Measurements from ENCODE around the gene KBTBD12.

The KBTBD12 gene

DNA sequence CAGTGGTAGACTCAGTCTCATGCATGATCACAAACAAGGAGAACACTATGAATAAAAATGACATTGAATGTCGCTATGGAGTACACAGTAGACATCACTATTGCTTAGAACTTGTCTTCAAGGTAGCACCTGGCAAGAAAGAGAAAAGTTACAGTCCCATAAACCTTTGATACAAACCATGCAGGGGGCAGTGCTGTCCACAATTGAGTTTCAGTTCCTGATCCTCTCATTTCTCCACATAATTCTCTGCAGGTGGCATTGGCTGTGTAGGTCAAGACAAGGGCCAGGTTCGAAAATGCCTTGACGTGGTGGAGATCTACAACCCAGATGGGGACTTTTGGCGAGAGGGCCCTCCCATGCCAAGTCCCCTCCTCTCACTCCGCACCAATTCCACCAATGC lies 47.9 kb downstream of the KBTBD12 start:
- TF ChIP-seq, protein P1, sequence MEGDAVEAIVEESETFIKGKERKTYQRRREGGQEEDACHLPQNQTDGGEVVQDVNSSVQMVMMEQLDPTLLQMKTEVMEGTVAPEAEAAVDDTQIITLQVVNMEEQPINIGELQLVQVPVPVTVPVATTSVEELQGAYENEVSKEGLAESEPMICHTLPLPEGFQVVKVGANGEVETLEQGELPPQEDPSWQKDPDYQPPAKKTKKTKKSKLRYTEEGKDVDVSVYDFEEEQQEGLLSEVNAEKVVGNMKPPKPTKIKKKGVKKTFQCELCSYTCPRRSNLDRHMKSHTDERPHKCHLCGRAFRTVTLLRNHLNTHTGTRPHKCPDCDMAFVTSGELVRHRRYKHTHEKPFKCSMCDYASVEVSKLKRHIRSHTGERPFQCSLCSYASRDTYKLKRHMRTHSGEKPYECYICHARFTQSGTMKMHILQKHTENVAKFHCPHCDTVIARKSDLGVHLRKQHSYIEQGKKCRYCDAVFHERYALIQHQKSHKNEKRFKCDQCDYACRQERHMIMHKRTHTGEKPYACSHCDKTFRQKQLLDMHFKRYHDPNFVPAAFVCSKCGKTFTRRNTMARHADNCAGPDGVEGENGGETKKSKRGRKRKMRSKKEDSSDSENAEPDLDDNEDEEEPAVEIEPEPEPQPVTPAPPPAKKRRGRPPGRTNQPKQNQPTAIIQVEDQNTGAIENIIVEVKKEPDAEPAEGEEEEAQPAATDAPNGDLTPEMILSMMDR (conservative IDR thresholded peaks at IDR 0.05; ENCODE audit: low read depth) = no peak
- POLR2A ChIA-PET (ENCODE audit: low non-redundant PET) = no interaction called here
- DNase-seq (ENCODE audit: low spot score) = no peak
- no peak overlapping the region for H3K27ac ChIP-seq
- CTCF ChIA-PET = no interaction called here

DNA sequence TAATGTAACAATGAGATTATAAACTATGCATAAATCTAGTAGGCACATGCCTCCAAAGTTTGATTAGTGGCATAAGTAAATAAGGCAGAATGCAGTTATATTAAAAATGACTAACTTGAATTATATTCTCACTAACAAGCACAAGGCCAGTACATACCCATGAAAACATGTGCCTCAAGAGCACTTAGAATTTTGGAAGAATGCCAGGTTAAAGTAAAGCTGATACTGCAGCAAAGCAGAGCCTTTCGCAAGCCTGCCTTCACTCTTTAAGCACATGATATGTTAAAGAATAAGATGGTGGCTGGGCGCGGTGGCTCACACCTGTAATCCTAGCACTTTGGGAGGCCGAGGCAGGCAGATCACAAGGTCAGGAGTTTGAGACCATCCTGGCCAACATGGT lies 49.0 kb downstream of the KBTBD12 start:
- H3K27ac ChIP-seq = no peak overlapping the region
- ChIA-PET POLR2A (ENCODE audit: low non-redundant PET) (interaction anchor here (0.7 kb wide), 1 partner anchor 136 kb away, joined by 4 read pairs; no protein-coding TSS in a partner anchor), CTCF (no interaction called here)
- TF ChIP-seq, protein P1 (conservative IDR thresholded peaks at IDR 0.05; ENCODE audit: low read depth) = no peak
- no peak for DNase-seq (ENCODE audit: low spot score)

DNA sequence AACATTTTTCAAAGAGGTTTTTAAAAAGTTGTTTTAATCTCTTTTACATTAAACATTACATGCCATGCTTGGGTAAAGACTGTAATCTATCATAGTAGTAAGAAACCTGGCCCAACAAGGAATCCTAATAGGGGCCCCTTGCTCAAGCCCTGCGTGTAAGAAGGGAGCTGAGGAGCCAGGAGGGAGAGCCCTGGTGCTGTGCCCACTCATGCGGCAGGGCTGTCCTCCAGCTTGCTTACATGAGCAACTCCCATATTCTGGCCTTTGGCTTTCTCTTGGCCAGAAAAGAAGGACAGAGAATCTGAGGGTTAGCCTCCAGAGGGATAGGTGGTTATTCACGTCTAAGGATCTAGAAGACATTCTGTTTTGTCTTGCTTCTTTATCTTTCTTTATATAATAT lies 49.8 kb downstream of the KBTBD12 start:
- no peak overlapping the region for H3K27ac ChIP-seq
- POLR2A ChIA-PET (ENCODE audit: low non-redundant PET) = no interaction called here
- TF ChIP-seq, protein P1 (conservative IDR thresholded peaks at IDR 0.05; ENCODE audit: low read depth) = no peak
- CTCF ChIA-PET = no interaction called here
- no peak for DNase-seq (ENCODE audit: low spot score)

DNA sequence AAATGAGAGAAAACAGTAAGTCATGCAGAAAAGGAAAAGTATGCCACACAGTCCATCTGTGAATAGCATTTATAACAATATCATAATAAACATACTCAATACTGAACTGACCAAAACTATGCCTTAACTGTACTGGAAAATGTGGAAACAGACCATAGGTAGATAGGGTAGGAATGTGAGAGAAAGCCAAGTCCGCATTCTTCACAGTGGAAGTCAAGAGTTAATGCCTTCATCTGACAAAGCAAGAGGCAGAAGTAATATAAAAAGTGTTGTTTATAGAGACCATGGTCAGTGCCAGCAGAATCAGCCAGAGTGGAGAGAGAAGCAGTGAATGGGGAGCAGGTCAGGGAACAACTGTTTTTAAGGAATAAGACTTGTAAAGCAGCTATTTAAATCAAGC lies 52.3 kb downstream of the KBTBD12 start:
- POLR2A ChIA-PET (ENCODE audit: low non-redundant PET) = no interaction called here
- CTCF ChIA-PET = no interaction called here

DNA sequence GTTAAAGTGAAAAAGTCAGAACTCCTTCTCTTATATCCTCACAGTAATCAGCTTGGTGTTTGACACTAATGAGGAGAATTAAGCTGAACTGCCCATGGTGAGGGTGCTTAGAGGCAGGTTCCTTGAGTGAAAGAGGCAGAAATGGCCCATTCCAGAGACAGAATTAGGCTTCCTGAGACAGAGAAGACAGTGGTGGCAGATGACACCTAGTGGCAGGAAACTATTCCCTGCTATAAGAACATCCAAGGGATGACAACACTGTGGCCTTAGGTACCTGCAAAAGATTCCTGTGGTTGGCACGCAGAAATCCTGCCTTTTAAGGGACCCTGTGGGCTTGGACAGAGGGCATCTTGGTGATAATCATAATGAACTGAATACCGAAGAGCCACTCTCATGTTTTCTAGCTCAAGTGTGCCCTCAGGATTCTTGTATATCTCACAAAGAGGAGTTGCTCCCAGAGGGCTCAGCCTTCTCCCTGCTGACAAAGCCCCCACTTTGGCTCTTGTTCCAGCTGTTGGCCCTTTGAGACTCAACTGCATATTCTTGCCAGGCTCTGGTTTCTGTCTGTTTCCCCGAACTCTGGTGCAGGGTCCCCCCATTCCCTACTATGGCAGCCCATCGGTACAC lies 56.0 kb downstream of the KBTBD12 start:
- ChIA-PET CTCF (interaction anchor here (0.6 to 1.4 kb wide), 16 partner anchors 9 to 1365 kb away, joined by 3 to 11 read pairs (median 4); no protein-coding TSS in a partner anchor), POLR2A (ENCODE audit: low non-redundant PET) (no interaction called here)
- TF ChIP-seq, protein P1 (conservative IDR thresholded peaks at IDR 0.05; ENCODE audit: low read depth) = peak; percentile 80
- peak; percentile 55 for DNase-seq (ENCODE audit: low spot score)
- H3K27ac ChIP-seq = no peak overlapping the region

More for the DNA sequence above, 52.3 kb downstream of the KBTBD12 start:
- TF ChIP-seq, protein P1 (conservative IDR thresholded peaks at IDR 0.05; ENCODE audit: low read depth) = no peak
- DNase-seq (ENCODE audit: low spot score) = no peak
- H3K27ac ChIP-seq = no peak overlapping the region

DNA sequence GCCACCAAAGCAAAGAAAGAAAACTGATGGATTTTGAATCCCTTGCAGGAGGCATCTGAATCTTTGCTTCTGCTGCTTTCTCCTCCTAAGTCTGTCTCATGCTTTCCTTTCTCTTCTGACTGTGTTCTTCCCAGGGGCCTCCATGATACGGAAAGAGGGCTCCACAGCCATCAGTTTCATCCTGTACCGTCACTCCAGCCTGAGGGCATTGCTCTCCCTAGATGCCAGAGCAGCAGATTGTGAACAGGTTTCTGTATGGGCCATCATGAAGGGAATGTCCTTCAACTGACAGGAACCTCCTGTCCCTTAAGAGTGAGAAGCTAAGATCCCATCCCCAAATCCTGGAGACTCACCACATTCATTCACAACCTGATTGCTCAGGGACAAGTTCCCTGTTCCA lies 59.2 kb downstream of the KBTBD12 start:
- TF ChIP-seq, protein P1 (conservative IDR thresholded peaks at IDR 0.05; ENCODE audit: low read depth) = no peak
- ChIA-PET POLR2A (ENCODE audit: low non-redundant PET) (no interaction called here), CTCF (interaction anchor here (1.1 to 1.3 kb wide), 2 partner anchors 183 to 283 kb away, joined by 4 read pairs; no protein-coding TSS in a partner anchor)
- no peak for DNase-seq (ENCODE audit: low spot score)
- no peak overlapping the region for H3K27ac ChIP-seq

Measured in RWPE1 (cell line).